Stimulated activated CD4-positive, alpha-beta T cell treated with anti-CD3 and anti-CD28 coated beads, Interleukin-12 subunit alpha, Interleukin-12 subunit beta, amount 100 ng/mL, for 4 hours (primary cell): ENCODE results near the gene CTLA4.
"Not testable (repeated sequence)": the region's sequence is repeated elsewhere in the genome, so short reads cannot be mapped to it uniquely, and the experiment has no call there.

ENCODE experiments used
- DNase-seq: peaks from one replicate; pipeline ENCODE4 v3.0.0-alpha.2; 2020

The CTLA4 gene

GRCh38 chr2:203858176-203858575 lies 9.4 kb upstream of the CTLA4 start:
- DNase-seq: no peak

- no peak for DNase-seq
Observed at GRCh38 chr2:203859030-203859789, 8.4 kb upstream of the CTLA4 start.

- DNase-seq: no peak
Observed at GRCh38 chr2:203861197-203861596, 6.4 kb upstream of the CTLA4 start.

- DNase-seq: no peak
Observed at GRCh38 chr2:203861607-203862006, 6.0 kb upstream of the CTLA4 start.

- peak; percentile 31 for DNase-seq
Observed at GRCh38 chr2:203869223-203870042, 1.9 kb downstream of the CTLA4 start.

GRCh38 chr2:203870481-203870880 lies 2.9 kb downstream of the CTLA4 start:
- DNase-seq: peak; percentile 27

- no peak for DNase-seq
Observed at GRCh38 chr2:203870941-203871340, 3.4 kb downstream of the CTLA4 start.

GRCh38 chr2:203871371-203871983 lies 3.9 kb downstream of the CTLA4 start:
- DNase-seq: no peak

GRCh38 chr2:203873461-203873860 lies 5.9 kb downstream of the CTLA4 start:
- no peak for DNase-seq

GRCh38 chr2:203873921-203874631 lies 6.5 kb downstream of the CTLA4 start:
- no peak for DNase-seq

- DNase-seq: no peak
Observed at GRCh38 chr2:203875471-203875870, 7.9 kb downstream of the CTLA4 start.

- no peak for DNase-seq
Observed at GRCh38 chr2:203876328-203876727, 8.8 kb downstream of the CTLA4 start.

GRCh38 chr2:203878063-203878462 lies 10.5 kb downstream of the CTLA4 start:
- DNase-seq: no peak

- no peak for DNase-seq
Observed at GRCh38 chr2:203880557-203881125, 13.1 kb downstream of the CTLA4 start.

GRCh38 chr2:203881185-203881584 lies 13.6 kb downstream of the CTLA4 start:
- not testable (repeated sequence) for DNase-seq

GRCh38 chr2:203882551-203882950 lies 15.0 kb downstream of the CTLA4 start:
- no peak for DNase-seq

GRCh38 chr2:203886661-203887151 lies 19.1 kb downstream of the CTLA4 start:
- DNase-seq: no peak

GRCh38 chr2:203887677-203888076 lies 20.1 kb downstream of the CTLA4 start:
- DNase-seq: no peak

- DNase-seq: no peak
Observed at GRCh38 chr2:203889542-203889941, 22.0 kb downstream of the CTLA4 start.

- DNase-seq: no peak
Observed at GRCh38 chr2:203889944-203890343, 22.4 kb downstream of the CTLA4 start.

GRCh38 chr2:203890733-203891132 lies 23.2 kb downstream of the CTLA4 start:
- no peak for DNase-seq

- DNase-seq: no peak
Observed at GRCh38 chr2:203891474-203891873, 23.9 kb downstream of the CTLA4 start.

- DNase-seq: no peak
Observed at GRCh38 chr2:203892207-203892606, 24.6 kb downstream of the CTLA4 start.
